SK-N-SH treated with all-trans-retinoic acid at 6 μM for 48 hours (cell line): ENCODE results near the gene EVI5.

Source experiments
- ARNTL ChIP-seq: fragments of 450-650 bp; formaldehyde crosslinking; IDR thresholded peaks from 2 replicates; pipeline ENCODE4 v1.5.0; 2020; ENCODE audit warnings: low read depth, mild to moderate bottlenecking, moderate library complexity, borderline replicate concordance
- BACH2 ChIP-seq: fragments of 250-450 bp; sonication (Bioruptor Pico); IDR thresholded peaks from 2 replicates; pipeline ENCODE4 v1.9.0; 2021; ENCODE audit warnings: mild to moderate bottlenecking, borderline replicate concordance
- TCF4 ChIP-seq: fragments of 250-450 bp; sonication (Bioruptor Pico); IDR thresholded peaks from 2 replicates; pipeline ENCODE4 v1.8.0; 2021; ENCODE audit warnings: mild to moderate bottlenecking, moderate library complexity, borderline replicate concordance

DNA sequence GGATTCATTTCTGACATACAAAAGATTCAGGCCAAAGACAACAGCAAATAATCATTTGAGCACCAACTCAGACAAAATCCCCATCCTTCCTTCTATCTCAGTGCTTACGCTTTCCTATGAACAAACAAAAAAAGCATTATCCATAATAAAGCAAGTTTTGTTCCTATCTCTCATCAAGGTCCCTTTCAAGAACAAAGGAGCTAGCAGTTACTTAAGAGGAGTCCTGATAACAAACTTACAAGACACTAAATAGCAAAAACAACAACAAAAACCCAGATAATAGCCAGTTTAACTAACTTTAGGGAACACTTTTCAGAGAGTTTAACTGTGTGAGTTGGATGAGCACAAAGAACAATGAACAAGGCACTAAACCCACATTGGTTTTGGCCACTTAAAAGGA, 10.5 kb downstream of the EVI5 start:
- TF ChIP-seq BACH2 (no peak), TCF4 (CRISPR knock-in tag) (no peak), ARNTL (CRISPR knock-in tag) (no peak)
